Left lobe of liver (tissue), 2 donors: ENCODE measurements around the gene CHST2. TPM values are rescaled to one million over a fixed set of nuclear protein-coding genes. Genes with fewer than 3 reads are reported as not detected.
"Not testable (repeated sequence)": the region's sequence is repeated elsewhere in the genome, so short reads cannot be mapped to it uniquely, and the experiment has no call there.

ENCODE experiments used
- ATAC-seq: fragments of 200-7000 bp; cut with Tn5 transposase; one replicate; pipeline ENCODE4 v1.9.1; 2020; ENCODE audit warnings: mild to moderate bottlenecking, moderate library complexity
- DNase-seq: peaks from one replicate; pipeline ENCODE4 v3.0.0-alpha.2; 2020; ENCODE audit warnings: low spot score
- total RNA-seq: library from RNA; stranded (reverse); gene quantifications from one replicate; pipeline ENCODE4 v1.2.1, GENCODE V29; 2021
- donor health status: DM: no; HTN: no; CAD: no; lungs with moderate emphysema.
- donor health status: DM: no; HTN: yes; CAD: no.

The CHST2 gene
- total RNA-seq, 1 donor from 2014 or later, result 1.2 TPM

DNA sequence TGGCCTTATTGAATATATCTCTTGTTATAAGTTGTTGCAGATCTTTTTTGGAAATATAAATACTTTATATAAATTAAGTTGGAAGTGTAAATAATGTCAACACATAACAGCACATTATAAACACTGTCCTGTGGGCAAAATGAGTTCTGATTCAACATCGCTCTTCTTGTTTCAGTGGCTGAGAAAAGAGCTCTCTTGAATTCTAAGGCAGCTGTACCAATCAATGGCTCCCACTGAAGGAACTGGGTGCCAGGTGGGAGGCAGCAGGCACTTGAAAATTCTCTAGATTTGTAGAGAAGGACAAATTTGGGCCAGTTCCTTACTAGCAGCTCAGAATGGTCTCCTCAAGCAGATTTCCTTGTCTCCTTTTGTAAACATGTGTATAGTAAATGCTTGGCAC is 45.6 kb downstream of the CHST2 start:
- ATAC-seq (no peak), DNase-seq (no peak)

GRCh38 chr3:143165612-143166285 is 46.2 kb downstream of the CHST2 start:
- not testable (repeated sequence) for DNase-seq

DNA sequence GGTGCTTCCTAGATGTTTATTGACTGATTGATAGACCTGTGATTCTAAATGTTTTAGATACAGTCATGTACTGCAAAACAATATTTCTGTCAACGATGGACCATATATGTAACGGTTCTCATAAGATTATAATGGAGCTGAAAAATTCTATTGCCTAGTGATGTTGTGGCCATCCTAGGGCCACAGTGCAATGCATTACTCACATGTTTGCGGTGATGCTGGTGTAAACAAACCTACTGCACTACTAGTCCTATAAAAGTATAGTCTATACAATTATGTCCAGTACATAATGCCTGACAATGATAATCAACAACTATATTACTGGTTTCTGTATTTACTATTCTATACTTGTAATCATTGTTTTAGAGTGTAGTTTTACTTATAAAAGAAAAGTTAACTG is 46.8 kb downstream of the CHST2 start:
- ATAC-seq, result no peak
- DNase-seq, result no peak

More at GRCh38 chr3:143165612-143166285, 46.2 kb downstream of the CHST2 start:
- peak; percentile 18 for ATAC-seq

- DNase-seq (no peak), ATAC-seq (no peak)
These were observed 48.6 kb downstream of the CHST2 start for GRCh38 chr3:143167969-143168854.

- DNase-seq (no peak), ATAC-seq (no peak)
These were observed 49.3 kb downstream of the CHST2 start for GRCh38 chr3:143168855-143169192.

- ATAC-seq (no peak), DNase-seq (no peak)
These were observed 50.5 kb downstream of the CHST2 start for GRCh38 chr3:143170074-143170473.

- no peak for ATAC-seq
- DNase-seq, result no peak
These were observed 51.1 kb downstream of the CHST2 start for GRCh38 chr3:143170676-143171075.

DNA sequence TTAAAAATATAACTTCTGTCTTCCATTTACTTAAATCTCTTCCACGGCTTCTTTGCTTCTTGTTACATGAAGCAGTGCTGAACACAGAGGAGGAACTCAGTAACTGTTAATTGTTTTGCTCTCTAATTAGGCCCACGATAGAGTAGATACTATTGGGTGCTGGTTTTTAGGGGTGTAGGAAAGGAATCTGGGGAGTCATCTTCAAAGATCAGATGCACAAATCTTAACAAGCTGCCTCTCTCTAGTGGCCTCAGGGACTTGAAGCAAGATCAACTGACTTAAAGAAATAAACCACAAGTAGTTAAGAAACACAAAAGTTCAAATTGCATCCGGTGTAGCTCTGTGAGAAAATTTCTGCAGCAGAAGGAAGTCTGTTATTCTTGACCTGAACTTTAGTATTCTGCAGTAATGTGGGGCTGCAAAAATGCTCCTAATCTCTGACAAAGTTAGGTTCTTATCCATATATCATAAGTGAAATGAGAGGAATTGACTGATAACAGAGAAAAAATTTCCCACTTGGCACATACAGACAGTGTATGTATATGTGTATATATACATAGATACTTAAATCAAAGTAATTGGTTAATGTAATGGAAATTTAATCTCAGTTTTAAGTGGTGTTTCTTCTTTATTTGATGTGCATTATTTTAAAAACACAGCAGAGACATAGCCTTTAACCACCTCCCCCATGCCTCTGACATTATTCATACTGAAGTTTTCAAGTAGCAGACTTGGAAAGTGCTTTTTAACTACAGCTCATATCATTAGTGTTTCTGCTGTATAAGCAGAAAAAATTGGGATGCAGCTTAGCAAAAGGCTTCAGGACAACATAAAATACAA is 51.8 kb downstream of the CHST2 start:
- no peak for ATAC-seq

DNA sequence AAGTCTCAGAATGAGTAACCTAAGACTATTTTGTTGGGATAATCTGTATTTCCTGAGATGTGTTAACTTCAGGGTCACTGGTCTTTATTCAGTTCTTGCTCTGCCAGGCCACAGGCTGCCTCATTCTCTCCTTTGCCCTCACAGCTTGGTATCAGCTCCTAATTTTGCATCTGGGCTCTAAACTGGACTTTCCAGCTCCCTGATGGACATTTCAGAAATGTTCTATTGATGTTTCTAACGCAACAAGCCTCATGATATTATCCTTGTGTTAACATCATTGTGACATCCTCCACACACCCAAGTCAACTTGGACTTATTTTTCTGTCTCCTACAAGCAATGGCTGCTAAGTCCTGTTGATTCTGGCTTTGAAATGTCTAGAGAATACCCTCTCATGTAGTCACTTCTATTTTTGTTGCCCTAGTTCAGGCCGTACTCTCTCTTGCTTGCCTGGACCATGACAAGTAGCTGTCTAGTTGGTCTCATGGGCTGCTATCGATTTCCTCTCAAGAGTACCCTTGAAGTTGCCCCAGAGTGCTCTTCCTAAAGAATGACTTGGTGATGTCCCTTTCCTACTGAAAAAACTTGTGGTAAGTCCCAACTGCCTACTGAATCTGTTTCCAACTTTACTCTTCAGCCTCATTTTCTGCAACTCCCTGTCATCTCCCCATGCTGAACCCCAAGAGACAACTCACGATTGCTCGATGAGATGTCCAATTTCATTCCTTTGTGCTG is 52.7 kb downstream of the CHST2 start:
- ATAC-seq, result no peak
- DNase-seq, result no peak

More for the DNA sequence above, 51.8 kb downstream of the CHST2 start:
- no peak for DNase-seq

DNA sequence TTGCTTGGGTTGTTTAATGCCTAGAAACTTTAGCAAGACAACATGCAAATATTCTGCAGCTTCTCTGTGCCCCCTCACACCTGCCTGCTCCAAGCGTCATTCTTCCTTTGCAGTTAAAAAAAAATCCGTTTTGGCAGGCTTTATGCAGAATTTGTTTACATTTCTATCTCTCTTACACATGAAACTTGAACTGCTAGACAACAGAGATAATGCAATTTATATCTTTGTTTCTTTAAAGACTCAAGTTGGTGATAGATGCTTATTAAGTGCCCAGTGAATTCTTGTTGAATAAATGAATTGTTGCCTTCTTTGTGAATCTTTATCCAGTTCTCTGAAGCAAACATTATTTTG is 53.2 kb downstream of the CHST2 start:
- ATAC-seq (no peak), DNase-seq (no peak)

- no peak for DNase-seq
- no peak for ATAC-seq
These were observed 53.7 kb downstream of the CHST2 start for GRCh38 chr3:143173242-143173641.

Other genes with a start within 250 kb of the CHST2 start
- gene PCOLCE2, start 230.7 kb upstream of the CHST2 start, total RNA-seq, result 8.2 TPM
- 11.5 TPM for gene PAQR9, start 156.1 kb upstream of the CHST2 start, total RNA-seq
- 25.6 TPM for gene U2SURP, start 118.2 kb upstream of the CHST2 start, total RNA-seq